IMR-90 (cell line): Measurements from ENCODE around the gene F12. TPM values are rescaled to one million over a fixed set of nuclear protein-coding genes. Genes with fewer than 3 reads are reported as not detected.

Experiments
- ATAC-seq: fragments of 200-7000 bp; cut with Tn5 transposase; 2 replicates; pipeline ENCODE4 v1.9.1; 2020; ENCODE audit warnings: low read depth, mild to moderate bottlenecking, moderate library complexity
- BruUV-seq: library from RNA; stranded (reverse); fragments of 400-500 nt; replicated peaks from 2 replicates; lab custom pipeline; 2021; lab: Mats Ljungman, UMichigan
- CTCF ChIA-PET: fragments of 300-600 bp; formaldehyde crosslinking; extraction: SDS; loops from one replicate; lab custom pipeline; 2021; ENCODE audit warnings: antibody characterized with exemption; lab: Yijun Ruan, JAX
- POLR2A ChIA-PET: fragments of 300-600 bp; sonication (Branson Sonifier 250); formaldehyde crosslinking; loops from one replicate; lab custom pipeline; 2022; ENCODE audit warnings: antibody characterized with exemption; ENCODE audit not compliant: unreplicated experiment; lab: Charles Lee
- DNase-seq: peaks from one replicate; pipeline ENCODE4 v3.0.0; 2013
- H2AFZ ChIP-seq: replicated peaks from 2 replicates; pipeline ENCODE3; 2013; ENCODE audit warnings: low read length, mild to moderate bottlenecking; ENCODE audit not compliant: poor library complexity
- H2AK5ac ChIP-seq: 2 replicates; pipeline ENCODE4 v1.6.1; 2013; ENCODE audit warnings: low read depth, low read length, inconsistent platforms
- H2AK9ac ChIP-seq: replicated peaks from 2 replicates; pipeline ENCODE3; 2013; ENCODE audit warnings: mild to moderate bottlenecking, low read depth, low read length, moderate library complexity; ENCODE audit not compliant: poor library complexity
- H2BK120ac ChIP-seq: 2 replicates; pipeline ENCODE4 v1.6.1; 2013; ENCODE audit warnings: low read depth, low read length, inconsistent platforms
- H2BK15ac ChIP-seq: 3 replicates; pipeline ENCODE4 v1.6.1; 2013; ENCODE audit warnings: low read depth, low read length, inconsistent platforms
- H2BK20ac ChIP-seq: 2 replicates; pipeline ENCODE4 v1.6.1; 2013; ENCODE audit warnings: low read depth, mild to moderate bottlenecking, inconsistent platforms, low read length, moderate library complexity
- H2BK5ac ChIP-seq: 2 replicates; pipeline ENCODE4 v1.6.1; 2013; ENCODE audit warnings: mild to moderate bottlenecking, low read depth, low read length, inconsistent platforms; ENCODE audit not compliant: poor library complexity, severe bottlenecking
- H3K14ac ChIP-seq: replicated peaks from 2 replicates; pipeline ENCODE4 v1.6.1; 2013; ENCODE audit warnings: low read depth, low read length, inconsistent platforms
- H3K18ac ChIP-seq: 2 replicates; pipeline ENCODE4 v1.6.1; 2013; ENCODE audit warnings: low read depth, low read length, control low read depth
- H3K23ac ChIP-seq: 2 replicates; pipeline ENCODE4 v1.6.1; 2013; ENCODE audit warnings: low read depth, low read length, inconsistent platforms
- H3K27ac ChIP-seq: 2 replicates; pipeline ENCODE4 v1.5.1; 2013; ENCODE audit warnings: mild to moderate bottlenecking, control low read depth, low read length; ENCODE audit not compliant: insufficient read depth
- H3K27me3 ChIP-seq: 2 replicates; pipeline ENCODE4 v1.6.1; 2013; ENCODE audit warnings: low read length; ENCODE audit not compliant: control insufficient read depth, insufficient read depth
- H3K36me3 ChIP-seq: 2 replicates; pipeline ENCODE4 v1.6.1; 2013; ENCODE audit warnings: low read length, mixed read lengths; ENCODE audit not compliant: control insufficient read depth, insufficient read depth
- H3K4ac ChIP-seq: 2 replicates; pipeline ENCODE4 v1.6.1; 2013; ENCODE audit warnings: low read depth, low read length, inconsistent platforms
- H3K4me1 ChIP-seq: 2 replicates; pipeline ENCODE4 v1.6.1; 2013; ENCODE audit warnings: low read length, mixed read lengths; ENCODE audit not compliant: control insufficient read depth, insufficient read depth
- H3K4me2 ChIP-seq: 2 replicates; pipeline ENCODE4 v1.6.1; 2013; ENCODE audit warnings: low read depth, mild to moderate bottlenecking, control low read depth, low read length, moderate library complexity
- H3K4me3 ChIP-seq: 2 replicates; pipeline ENCODE4 v1.5.1; 2013; ENCODE audit warnings: low read depth, mild to moderate bottlenecking, control low read depth, low read length, moderate library complexity; ENCODE audit not compliant: insufficient read depth
- H3K56ac ChIP-seq: 2 replicates; pipeline ENCODE4 v1.6.1; 2013; ENCODE audit warnings: low read length, inconsistent platforms; ENCODE audit not compliant: insufficient read depth; ENCODE audit errors: extremely low read depth
- H3K79me1 ChIP-seq, 2 experiments: 2 replicates each; pipeline ENCODE4 v1.6.1; 2013; ENCODE audit warnings: low read length in 2 of 2, inconsistent platforms in 1 of 2, low read depth in 1 of 2
- H3K9ac ChIP-seq: 2 replicates; pipeline ENCODE4 v1.6.1; 2013; ENCODE audit warnings: low read depth, low read length, control low read depth
- H3K9me1 ChIP-seq: 2 replicates; pipeline ENCODE4 v1.6.1; 2013; ENCODE audit warnings: low read length, inconsistent platforms; ENCODE audit not compliant: insufficient read depth
- H3K9me3 ChIP-seq: 2 replicates; pipeline ENCODE4 v1.6.1; 2013; ENCODE audit warnings: low read length; ENCODE audit not compliant: control insufficient read depth, insufficient read depth
- H4K20me1 ChIP-seq: 2 replicates; pipeline ENCODE4 v1.6.1; 2013; ENCODE audit warnings: low read length, inconsistent platforms; ENCODE audit not compliant: insufficient read depth
- H4K5ac ChIP-seq: 2 replicates; pipeline ENCODE4 v1.6.1; 2013; ENCODE audit warnings: mild to moderate bottlenecking, low read depth, low read length, control low read depth
- H4K8ac ChIP-seq, 2 experiments: 2 replicates each; pipeline ENCODE4 v1.6.1; 2013; ENCODE audit warnings: low read depth in 2 of 2, low read length in 2 of 2, control low read depth in 1 of 2, inconsistent platforms in 1 of 2
- H4K91ac ChIP-seq: 2 replicates; pipeline ENCODE4 v1.6.1; 2013; ENCODE audit warnings: low read depth, low read length, inconsistent platforms; ENCODE audit not compliant: insufficient read depth
- BHLHE40 ChIP-seq: fragments of 150-350 bp; IDR thresholded peaks from 2 replicates; pipeline ENCODE4 v1.6.1; 2016; ENCODE audit warnings: mild to moderate bottlenecking, low read depth, low read length
- CHD1 ChIP-seq: IDR thresholded peaks from 2 replicates; pipeline ENCODE4 v1.6.1; 2012; ENCODE audit warnings: low read depth, low read length, improper control_type of control experiment
- FOS ChIP-seq: fragments of 150-350 bp; IDR thresholded peaks from 2 replicates; pipeline ENCODE4 v1.6.1; 2016; ENCODE audit warnings: low read depth, low read length
- MAZ ChIP-seq: IDR thresholded peaks from 2 replicates; pipeline ENCODE4 v1.6.1; 2012; ENCODE audit warnings: low read depth, mild to moderate bottlenecking, low read length, improper control_type of control experiment, moderate library complexity, borderline replicate concordance
- POLR2A ChIP-seq: IDR thresholded peaks from 2 replicates; pipeline ENCODE4 v1.6.1; 2012; ENCODE audit warnings: mild to moderate bottlenecking, low read depth, low read length
- RAD21 ChIP-seq: IDR thresholded peaks from 2 replicates; pipeline ENCODE4 v1.6.1; 2012; ENCODE audit warnings: low read length, improper control_type of control experiment
- RCOR1 ChIP-seq: IDR thresholded peaks from 2 replicates; pipeline ENCODE4 v1.6.1; 2012; ENCODE audit warnings: mild to moderate bottlenecking, low read length, improper control_type of control experiment; ENCODE audit not compliant: insufficient replicate concordance
- RFX5 ChIP-seq: IDR thresholded peaks from 2 replicates; pipeline ENCODE4 v1.8.0; 2012; ENCODE audit warnings: low read depth, mild to moderate bottlenecking, low read length, moderate library complexity
- WGBS, 2 experiments: methylation state at CpG; one replicate each; pipeline versions ENCODE4 v1.1.5 to v1.1.7; 2013; ENCODE audit warnings: missing lambda C conversion rate in 2 of 2; ENCODE audit not compliant: insufficient read length in 1 of 2; ENCODE audit errors: extremely low coverage in 2 of 2; 5-methylcytosine and 5-hydroxymethylcytosine counted together
- dilution Hi-C: fragments of 300-500 bp; cut with HindIII; formaldehyde crosslinking; loops from one replicate; pipeline ENCODE4 v1.14.3; 2018; ENCODE audit warnings: low sequenced_read_pairs; ENCODE audit not compliant: unreplicated experiment
- in situ Hi-C: fragments of 300-500 bp; cut with MboI; formaldehyde crosslinking; loops from 3 replicates; pipeline ENCODE4 v1.14.3; 2019; ENCODE audit warnings: low sequenced_read_pairs, inconsistent platforms, mixed read lengths
- intact Hi-C: fragments of 100-400 bp; cut with micrococcal nuclease; formaldehyde crosslinking; loops from 2 replicates; pipeline ENCODE4 v1.10.0; 2022
- polyA plus RNA-seq, 3 experiments: library from polyadenylated mRNA; depleted of rRNA; stranded (reverse); fragments of >200 nt; gene quantifications; 2 replicates each; pipeline ENCODE4 v1.2.3, GENCODE V29; 2012; ENCODE audit warnings: low replicate concordance in 1 of 3
- total RNA-seq: library from RNA; depleted of rRNA; stranded (reverse); fragments of >200 nt; gene quantifications from 2 replicates; pipeline ENCODE4 v1.2.3, GENCODE V29; 2012
- TF ChIP-seq, protein P1 (sequence below): fragments of 150-350 bp; IDR thresholded peaks from 2 replicates; pipeline ENCODE4 v1.6.1; 2017; ENCODE audit warnings: mild to moderate bottlenecking, antibody characterized with exemption, low read length, low read depth

F12 gene
- total and polyA plus RNA-seq, 2 of the 4 experiments (the other 2 are of a cell fraction) = 0.36 to 1.2 TPM

DNA sequence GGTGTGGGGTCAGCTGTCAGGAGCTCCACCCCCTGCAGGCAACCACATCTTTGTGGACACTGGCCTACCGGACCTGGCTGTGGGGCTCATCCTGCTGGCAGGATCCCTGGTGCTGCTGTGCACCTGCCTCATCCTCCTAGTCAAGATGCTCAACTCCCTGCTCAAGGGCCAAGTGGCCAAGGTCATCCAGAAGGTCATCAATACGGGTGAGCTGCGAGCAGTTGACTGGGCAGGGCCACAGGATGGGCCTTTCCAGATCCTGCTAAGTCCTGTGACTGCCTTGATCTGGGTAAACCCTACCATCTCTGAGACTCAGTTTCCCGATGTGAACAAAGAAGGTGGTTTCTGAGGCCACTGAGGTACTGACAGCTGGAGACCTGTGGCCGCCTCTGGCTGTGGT is 15.4 kb downstream of the F12 start:
- Histone ChIP-seq H4K5ac (no peak overlapping the region), H3K27me3 (peaks cover 46% of the 10 kb centered on the region), H3K14ac (no peak overlapping the region), H4K20me1 (peaks cover 14% of the 10 kb centered on the region), H3K36me3 (no peaks in the 10 kb centered on the region), H3K27ac (no peak overlapping the region), H2BK5ac (no peak overlapping the region), H4K8ac (no peak overlapping the region), H3K4me2 (no peak overlapping the region), H3K4me3 (no peak overlapping the region), H3K56ac (no peak overlapping the region), H2AK9ac (no peak overlapping the region), H3K79me1 (peaks cover 0 to 2% of the 10 kb centered on the region in 2 experiments; a peak in 1 of 4 replicates), H2BK120ac (no peak overlapping the region), H3K9me3 (no peaks in the 10 kb centered on the region), H4K91ac (no peak overlapping the region), H2BK15ac (no peak overlapping the region), H3K9ac (no peak overlapping the region), H2AFZ (no peak overlapping the region), H3K9me1 (peaks cover 7% of the 10 kb centered on the region), H3K4me1 (peaks cover 11% of the 10 kb centered on the region), H3K4ac (no peak overlapping the region), H3K23ac (no peak overlapping the region), H2AK5ac (no peak overlapping the region), H3K18ac (no peak overlapping the region), H2BK20ac (no peak overlapping the region)
- intact Hi-C loops = no loop called here
- ChIA-PET CTCF (interaction anchor here (1.4 kb wide), 1 partner anchor 9 kb away, joined by 7 read pairs; no protein-coding TSS in a partner anchor), POLR2A (no interaction called here)
- ATAC-seq (no peak), DNase-seq (no peak)
- dilution Hi-C loops = no loop called here
- BruUV-seq = no TSS peak
- in situ Hi-C loops = no loop called here
- WGBS, 2 experiments = 65% methylated on average over 2 of the region's 5 CpGs; no CpG with 5 or more reads in 1 of the 2 experiments
- no peak for TF ChIP-seq BHLHE40
- TF ChIP-seq RAD21 = no peak
- TF ChIP-seq, protein P1, sequence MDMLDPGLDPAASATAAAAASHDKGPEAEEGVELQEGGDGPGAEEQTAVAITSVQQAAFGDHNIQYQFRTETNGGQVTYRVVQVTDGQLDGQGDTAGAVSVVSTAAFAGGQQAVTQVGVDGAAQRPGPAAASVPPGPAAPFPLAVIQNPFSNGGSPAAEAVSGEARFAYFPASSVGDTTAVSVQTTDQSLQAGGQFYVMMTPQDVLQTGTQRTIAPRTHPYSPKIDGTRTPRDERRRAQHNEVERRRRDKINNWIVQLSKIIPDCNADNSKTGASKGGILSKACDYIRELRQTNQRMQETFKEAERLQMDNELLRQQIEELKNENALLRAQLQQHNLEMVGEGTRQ = no peak
- TF ChIP-seq POLR2A = no peak
- TF ChIP-seq MAZ = no peak
- no peak for TF ChIP-seq RCOR1
- TF ChIP-seq CHD1 = no peak
- no peak for TF ChIP-seq RFX5
- no peak for TF ChIP-seq FOS
